HG03469 (cell line): Measurements from ENCODE around the gene FYCO1.

Experiments
- ATAC-seq: cut with Tn5 transposase; IDR thresholded peaks from one replicate; pipeline ENCODE4 v1.9.1; 2021; ENCODE audit warnings: mild to moderate bottlenecking, moderate library complexity, moderate number of reproducible peaks; ENCODE audit not compliant: unreplicated experiment

The FYCO1 gene

GRCh38 chr3:45984331-45985312 lies 11.0 kb downstream of the FYCO1 start:
- ATAC-seq, result no peak

DNA sequence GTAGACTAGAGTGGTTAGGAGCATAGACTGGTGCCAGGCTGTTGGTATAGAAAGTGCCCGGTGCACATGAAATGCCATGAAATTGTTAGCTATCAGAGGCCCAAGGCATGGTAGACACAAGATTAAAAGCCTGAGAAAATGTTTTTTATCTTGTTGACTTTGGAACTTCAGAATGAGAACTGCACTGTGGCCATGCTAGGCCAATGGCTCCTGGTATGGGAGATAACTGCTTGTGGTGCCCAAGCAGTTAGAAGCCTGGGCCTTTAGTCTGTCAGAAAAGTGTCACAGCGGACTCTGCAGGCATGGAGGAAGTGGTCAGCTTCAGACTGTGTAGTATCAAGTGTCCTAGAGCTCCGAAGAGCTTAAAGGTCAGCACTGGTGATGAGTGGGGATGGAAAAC lies 11.9 kb downstream of the FYCO1 start:
- ATAC-seq, result no peak

GRCh38 chr3:45981346-45982074 lies 14.1 kb downstream of the FYCO1 start:
- ATAC-seq, result no peak

GRCh38 chr3:45980819-45981218 lies 14.8 kb downstream of the FYCO1 start:
- no peak for ATAC-seq

DNA sequence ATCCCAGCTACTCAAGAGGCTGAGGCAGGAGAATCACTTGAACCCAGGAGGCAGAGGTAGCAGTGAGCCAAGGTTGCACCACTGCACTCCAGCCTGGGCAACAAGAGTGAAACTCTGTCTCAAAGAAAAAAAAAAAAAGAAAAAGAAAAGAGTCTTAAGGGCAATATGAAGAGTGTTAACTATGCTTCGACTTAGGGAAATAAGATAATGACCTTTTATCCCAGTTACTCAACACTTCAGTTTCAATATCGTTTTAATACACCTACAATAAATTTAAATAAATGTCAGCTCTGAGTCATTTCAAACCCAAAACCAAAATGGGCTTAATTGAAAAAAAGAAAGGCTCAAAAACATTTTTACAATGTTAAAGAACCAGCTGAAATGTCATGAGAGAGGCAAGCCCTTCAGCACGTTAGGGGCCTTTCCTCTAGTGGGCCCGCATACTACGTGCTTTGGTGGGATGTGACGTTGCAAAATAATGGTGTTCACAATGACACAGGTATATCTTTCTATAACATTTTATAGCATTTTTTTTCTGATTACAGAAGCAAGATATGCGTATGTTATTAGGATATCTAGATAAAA lies 15.3 kb downstream of the FYCO1 start:
- no peak for ATAC-seq

DNA sequence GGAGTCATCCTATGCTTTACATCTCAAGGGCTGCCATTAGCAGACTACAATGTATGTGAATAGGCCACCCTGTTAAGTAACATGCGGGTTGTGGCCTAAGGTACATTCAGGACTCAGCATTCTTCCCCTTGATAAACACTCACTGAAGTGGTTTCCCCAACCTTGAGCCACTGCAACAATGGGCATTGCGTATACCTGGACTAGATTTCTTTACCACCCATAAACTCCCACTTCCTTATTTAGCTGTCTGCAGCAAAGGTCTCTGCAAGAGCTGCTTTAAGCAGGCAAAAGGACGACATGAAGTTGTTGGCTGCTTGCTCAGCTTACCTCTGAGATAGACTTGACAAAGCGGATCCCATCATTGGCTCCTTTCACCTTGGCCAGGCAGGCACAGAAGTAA lies 16.2 kb downstream of the FYCO1 start:
- no peak for ATAC-seq

- ATAC-seq, result no peak
Observed at GRCh38 chr3:45978006-45978761, 17.4 kb downstream of the FYCO1 start.

DNA sequence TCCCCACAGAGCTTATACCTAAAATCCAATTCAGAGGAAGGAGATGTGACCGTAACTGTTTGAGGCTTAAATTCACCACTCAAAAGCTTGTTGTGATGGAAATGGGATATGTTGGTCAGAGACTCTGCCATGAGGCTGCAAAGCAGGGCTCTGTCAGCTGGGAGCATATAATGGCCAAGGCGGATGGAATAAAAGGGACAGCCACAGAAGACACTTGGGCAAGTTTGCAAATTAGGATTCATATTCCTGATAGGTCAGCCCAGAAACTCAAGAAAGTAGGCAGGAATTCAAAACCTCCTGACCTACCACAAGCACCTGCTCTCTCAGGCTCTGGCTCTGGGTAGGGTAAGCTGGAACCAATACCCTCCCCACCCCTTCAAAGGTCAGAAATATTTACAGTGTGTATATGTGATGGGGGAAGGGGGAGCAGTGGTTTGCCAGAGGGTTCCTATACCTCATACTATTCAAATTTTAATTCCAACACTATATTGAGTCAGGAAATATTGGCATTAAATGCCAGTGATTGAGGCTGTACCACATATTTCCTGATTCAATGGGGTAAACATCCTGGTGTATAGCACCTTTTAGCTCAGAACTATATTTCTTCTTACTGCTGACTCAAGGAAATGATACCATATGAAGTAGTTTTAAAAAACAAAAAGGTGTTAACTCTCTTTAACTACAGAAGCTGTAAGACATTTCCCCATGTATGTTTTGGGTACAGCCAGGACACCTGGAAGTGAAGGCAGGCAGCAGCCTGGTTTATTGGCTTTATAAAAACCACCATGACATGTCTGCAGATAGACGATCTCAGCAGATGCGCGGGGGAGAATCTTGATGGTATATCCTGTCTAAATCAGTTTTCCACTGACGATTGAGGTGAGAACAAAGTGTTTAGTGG lies 19.2 kb downstream of the FYCO1 start:
- ATAC-seq, result no peak

- ATAC-seq, result no peak
Observed at GRCh38 chr3:45975686-45976085, 19.9 kb downstream of the FYCO1 start.

GRCh38 chr3:45974686-45975085 lies 20.9 kb downstream of the FYCO1 start:
- ATAC-seq, result no peak

DNA sequence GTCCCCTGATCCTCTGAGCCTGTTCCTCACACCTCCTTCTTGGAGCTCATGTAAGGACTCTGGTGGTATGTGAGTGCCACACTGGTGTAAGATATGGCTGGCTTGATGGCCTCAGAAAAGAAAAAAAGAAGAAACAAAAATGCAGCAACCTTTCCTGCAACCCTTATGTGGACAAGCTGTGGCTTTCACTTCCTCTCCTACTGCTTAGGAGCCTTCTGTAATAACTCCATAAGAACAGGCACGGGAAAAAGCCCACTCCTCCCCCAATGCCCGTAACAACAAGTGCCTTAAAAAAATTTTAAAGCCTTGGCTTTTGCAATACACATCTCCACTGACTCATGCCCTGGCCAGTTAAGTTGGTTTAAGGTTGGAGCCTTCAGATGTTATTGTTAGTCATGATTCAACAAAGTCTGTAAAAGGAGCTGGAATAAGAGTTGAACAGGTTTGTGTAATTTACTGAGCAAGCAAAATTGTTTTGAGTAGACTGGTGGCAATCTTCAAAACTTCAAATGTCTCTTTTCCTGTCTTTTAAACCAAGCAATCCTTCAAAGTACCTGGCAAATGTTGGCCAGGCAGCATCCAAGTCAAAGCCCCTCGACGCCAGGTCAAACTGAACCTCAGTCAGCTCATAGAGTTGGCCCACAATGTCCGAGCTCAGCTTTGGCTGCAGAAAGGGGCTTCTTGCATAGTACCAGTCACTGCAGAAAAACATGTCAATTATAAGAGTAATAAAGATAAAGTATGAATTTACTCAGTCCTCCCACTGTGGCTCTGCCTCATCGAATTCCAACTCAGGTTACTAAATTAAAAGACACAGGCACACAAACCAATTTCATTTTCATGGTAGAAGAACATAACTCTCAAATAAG lies 22.9 kb downstream of the FYCO1 start:
- ATAC-seq, result no peak

DNA sequence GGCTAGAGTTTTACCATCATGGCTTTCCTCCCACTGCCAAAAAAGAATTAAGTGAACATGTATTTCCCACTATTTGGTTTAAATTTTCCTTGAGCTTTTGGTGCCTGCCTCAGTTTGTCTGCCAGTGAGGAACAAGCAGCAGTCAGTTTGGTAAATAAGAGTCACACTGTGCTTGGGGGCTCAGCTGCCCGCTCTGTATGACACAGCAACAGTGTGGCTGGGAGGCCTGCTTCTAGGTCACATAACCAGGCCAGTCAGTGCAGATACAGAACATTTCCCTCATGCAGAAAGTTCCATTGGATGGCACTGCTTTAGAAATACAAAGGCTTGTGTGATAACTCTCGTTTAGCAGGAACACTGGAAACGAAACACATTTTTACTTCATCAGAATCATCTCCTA lies 25.7 kb downstream of the FYCO1 start:
- ATAC-seq, result no peak

- no peak for ATAC-seq
Observed at GRCh38 chr3:45969116-45969515, 26.5 kb downstream of the FYCO1 start.

DNA sequence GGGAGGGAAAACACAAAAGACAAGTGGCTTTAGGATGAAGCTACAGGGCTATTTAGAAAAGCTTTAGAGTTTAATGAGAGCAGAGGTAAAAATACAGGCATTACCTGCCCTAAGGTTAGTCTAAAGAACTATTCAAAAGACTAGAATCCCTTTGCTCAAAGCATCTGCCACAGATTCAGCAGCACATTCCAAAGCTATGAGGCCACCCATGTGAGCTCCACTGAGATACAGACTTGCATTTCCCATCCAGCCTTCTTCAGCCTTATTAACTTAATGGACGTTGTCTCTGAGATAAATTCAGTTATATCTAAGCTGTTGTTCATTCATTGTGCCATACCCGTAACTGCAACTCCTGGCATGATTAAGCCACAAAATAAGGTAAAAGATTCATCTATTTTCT lies 26.9 kb downstream of the FYCO1 start:
- ATAC-seq, result no peak

DNA sequence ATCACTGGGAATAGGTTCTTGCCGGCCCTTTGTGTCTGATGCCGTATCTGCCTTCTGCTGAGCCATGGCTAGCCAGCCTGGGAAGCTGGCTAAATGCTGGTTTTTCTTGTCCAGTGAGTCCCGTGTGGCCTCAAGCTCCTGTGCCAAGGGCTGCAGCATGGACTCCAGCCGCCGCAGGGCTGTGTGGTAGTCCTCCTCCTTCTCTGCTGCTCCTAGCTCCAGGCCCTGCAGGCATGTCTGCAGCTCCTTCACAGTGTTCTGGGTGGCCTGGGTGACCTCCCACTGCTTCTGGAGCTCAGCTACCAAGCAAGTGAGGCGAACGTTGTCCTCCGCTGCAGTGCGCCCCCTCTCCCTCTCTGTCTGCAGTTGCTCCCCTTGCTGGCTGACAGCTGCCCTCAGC lies 27.5 kb downstream of the FYCO1 start:
- ATAC-seq, result no peak

DNA sequence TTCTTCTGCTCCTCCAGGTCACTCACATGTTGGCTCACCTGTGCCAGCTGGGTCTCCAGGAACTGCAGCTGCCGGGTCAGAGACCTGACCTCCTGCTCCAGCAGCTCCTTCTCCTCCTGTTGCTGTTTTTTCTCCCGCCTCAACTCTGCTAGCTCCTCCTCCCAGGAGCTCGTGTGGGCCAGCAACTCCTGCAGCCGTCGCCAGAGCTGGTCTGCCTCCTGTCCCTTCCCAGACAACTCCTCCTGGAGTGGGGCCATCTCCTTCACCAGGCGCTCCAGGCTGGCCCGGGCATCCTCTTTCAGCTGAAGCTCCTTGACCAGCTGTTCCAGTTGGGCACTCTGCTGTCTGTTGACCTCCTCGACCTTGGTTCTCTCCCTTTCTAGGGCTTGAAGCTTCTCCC lies 27.9 kb downstream of the FYCO1 start:
- no peak for ATAC-seq

GRCh38 chr3:45966950-45967640 lies 28.5 kb downstream of the FYCO1 start:
- no peak for ATAC-seq

- ATAC-seq, result no peak
Observed at GRCh38 chr3:45966371-45966791, 29.2 kb downstream of the FYCO1 start.
